Measurements from ENCODE around the gene DMXL1.

The DMXL1 gene

GRCh38 chr5:119078861-119079260, 8.0 kb downstream of the DMXL1 start:
- no peaks in the 10 kb centered on the region for H3K27me3 ChIP-seq (ENCODE audit: control insufficient read depth in 5 of 5, insufficient read depth in 4 of 5, low read length in 5 of 5)
- no peaks in the 10 kb centered on the region for H3K9me3 ChIP-seq (ENCODE audit: control insufficient read depth in 5 of 5, low read length in 5 of 5)
- peaks cover 0 to 27% (median 19%) of the 10 kb centered on the region in 5 donors for H3K4me1 ChIP-seq (ENCODE audit: control insufficient read depth in 5 of 5, insufficient read depth in 5 of 5, low read length in 5 of 5)
- no peaks in the 10 kb centered on the region for H3K36me3 ChIP-seq (ENCODE audit: control insufficient read depth in 5 of 5, insufficient read depth in 5 of 5, low read length in 5 of 5)
- H3K4me3 ChIP-seq (ENCODE audit: low read depth in 1 of 5, low read length in 5 of 5), result no peak overlapping the region
- no peak overlapping the region for H3K9ac ChIP-seq (ENCODE audit: low read length in 5 of 5)
- H3K27ac ChIP-seq (ENCODE audit: low read depth, low read length), result no peak overlapping the region

GRCh38 chr5:119079318-119079921, 8.5 kb downstream of the DMXL1 start:
- Histone ChIP-seq H3K36me3 (ENCODE audit: control insufficient read depth in 5 of 5, insufficient read depth in 5 of 5, low read length in 5 of 5) (no peaks in the 10 kb centered on the region), H3K27ac (ENCODE audit: low read depth, low read length) (no peak overlapping the region), H3K27me3 (ENCODE audit: control insufficient read depth in 5 of 5, insufficient read depth in 4 of 5, low read length in 5 of 5) (no peaks in the 10 kb centered on the region), H3K9me3 (ENCODE audit: control insufficient read depth in 5 of 5, low read length in 5 of 5) (no peaks in the 10 kb centered on the region), H3K9ac (ENCODE audit: low read length in 5 of 5) (no peak overlapping the region), H3K4me1 (ENCODE audit: control insufficient read depth in 5 of 5, insufficient read depth in 5 of 5, low read length in 5 of 5) (peaks cover 0 to 24% (median 18%) of the 10 kb centered on the region in 5 donors), H3K4me3 (ENCODE audit: low read depth in 1 of 5, low read length in 5 of 5) (no peak overlapping the region)

DNA sequence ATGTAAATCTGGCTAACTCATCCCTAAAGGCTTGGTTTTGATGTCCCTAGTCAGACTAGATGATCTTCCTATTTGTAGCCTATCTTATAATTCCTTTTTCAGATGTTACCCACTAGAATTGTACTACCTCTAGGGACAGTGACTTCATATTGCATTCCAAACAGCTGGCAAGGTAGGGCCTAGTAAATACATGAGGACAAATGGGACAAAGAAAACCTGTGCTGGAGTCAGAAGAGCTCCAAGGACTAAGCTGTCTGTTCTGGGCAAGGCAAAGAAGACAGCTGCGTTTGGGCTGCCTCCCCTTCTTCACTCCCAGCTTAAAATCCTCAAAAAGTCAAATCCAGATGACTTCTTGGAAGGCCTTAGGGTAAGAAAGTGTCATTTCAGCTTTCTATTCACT, 10.0 kb downstream of the DMXL1 start:
- no peaks in the 10 kb centered on the region for H3K9me3 ChIP-seq (ENCODE audit: control insufficient read depth in 5 of 5, low read length in 5 of 5)
- H3K27ac ChIP-seq (ENCODE audit: low read depth, low read length), result peak overlapping the region; percentile 11
- peaks cover 0 to 22% (median 17%) of the 10 kb centered on the region in 5 donors for H3K4me1 ChIP-seq (ENCODE audit: control insufficient read depth in 5 of 5, insufficient read depth in 5 of 5, low read length in 5 of 5)
- no peaks in the 10 kb centered on the region for H3K27me3 ChIP-seq (ENCODE audit: control insufficient read depth in 5 of 5, insufficient read depth in 4 of 5, low read length in 5 of 5)
- H3K4me3 ChIP-seq (ENCODE audit: low read depth in 1 of 5, low read length in 5 of 5), result no peak overlapping the region
- peak overlapping the region in 3 of 5 donors; percentile 31 to 43 (median 33) for H3K9ac ChIP-seq (ENCODE audit: low read length in 5 of 5)
- H3K36me3 ChIP-seq (ENCODE audit: control insufficient read depth in 5 of 5, insufficient read depth in 5 of 5, low read length in 5 of 5), result no peaks in the 10 kb centered on the region

- H3K9ac ChIP-seq (ENCODE audit: low read length in 5 of 5), result no peak overlapping the region
Observed at GRCh38 chr5:119082691-119083090, 11.8 kb downstream of the DMXL1 start.

GRCh38 chr5:119083679-119084078, 12.8 kb downstream of the DMXL1 start:
- no peaks in the 10 kb centered on the region for H3K36me3 ChIP-seq (ENCODE audit: control insufficient read depth in 5 of 5, insufficient read depth in 5 of 5, low read length in 5 of 5)
- peaks cover 0 to 17% (median 11%) of the 10 kb centered on the region in 5 donors for H3K4me1 ChIP-seq (ENCODE audit: control insufficient read depth in 5 of 5, insufficient read depth in 5 of 5, low read length in 5 of 5)
- H3K9me3 ChIP-seq (ENCODE audit: control insufficient read depth in 5 of 5, low read length in 5 of 5), result no peaks in the 10 kb centered on the region
- H3K9ac ChIP-seq (ENCODE audit: low read length in 5 of 5), result no peak overlapping the region
- no peak overlapping the region for H3K4me3 ChIP-seq (ENCODE audit: low read depth in 1 of 5, low read length in 5 of 5)
- no peak overlapping the region for H3K27ac ChIP-seq (ENCODE audit: low read depth, low read length)
- no peaks in the 10 kb centered on the region for H3K27me3 ChIP-seq (ENCODE audit: control insufficient read depth in 5 of 5, insufficient read depth in 4 of 5, low read length in 5 of 5)

More at GRCh38 chr5:119082691-119083090, 11.8 kb downstream of the DMXL1 start:
- no peak overlapping the region for H3K4me3 ChIP-seq (ENCODE audit: low read depth in 1 of 5, low read length in 5 of 5)
- no peak overlapping the region for H3K27ac ChIP-seq (ENCODE audit: low read depth, low read length)
- no peaks in the 10 kb centered on the region for H3K36me3 ChIP-seq (ENCODE audit: control insufficient read depth in 5 of 5, insufficient read depth in 5 of 5, low read length in 5 of 5)
- peaks cover 0 to 22% (median 14%) of the 10 kb centered on the region in 5 donors for H3K4me1 ChIP-seq (ENCODE audit: control insufficient read depth in 5 of 5, insufficient read depth in 5 of 5, low read length in 5 of 5)
- no peaks in the 10 kb centered on the region for H3K9me3 ChIP-seq (ENCODE audit: control insufficient read depth in 5 of 5, low read length in 5 of 5)
- no peaks in the 10 kb centered on the region for H3K27me3 ChIP-seq (ENCODE audit: control insufficient read depth in 5 of 5, insufficient read depth in 4 of 5, low read length in 5 of 5)

GRCh38 chr5:119088438-119088837, 17.6 kb downstream of the DMXL1 start:
- Histone ChIP-seq H3K27me3 (ENCODE audit: control insufficient read depth in 5 of 5, insufficient read depth in 4 of 5, low read length in 5 of 5) (no peaks in the 10 kb centered on the region), H3K4me1 (ENCODE audit: control insufficient read depth in 5 of 5, insufficient read depth in 5 of 5, low read length in 5 of 5) (peaks cover 0 to 2% (median 0%) of the 10 kb centered on the region in 5 donors), H3K27ac (ENCODE audit: low read depth, low read length) (no peak overlapping the region), H3K4me3 (ENCODE audit: low read depth in 1 of 5, low read length in 5 of 5) (no peak overlapping the region), H3K9ac (ENCODE audit: low read length in 5 of 5) (no peak overlapping the region), H3K36me3 (ENCODE audit: control insufficient read depth in 5 of 5, insufficient read depth in 5 of 5, low read length in 5 of 5) (no peaks in the 10 kb centered on the region), H3K9me3 (ENCODE audit: control insufficient read depth in 5 of 5, low read length in 5 of 5) (no peaks in the 10 kb centered on the region)

- Histone ChIP-seq H3K36me3 (ENCODE audit: control insufficient read depth in 5 of 5, insufficient read depth in 5 of 5, low read length in 5 of 5) (peaks cover 0 to 10% (median 5%) of the 10 kb centered on the region in 5 donors), H3K27me3 (ENCODE audit: control insufficient read depth in 5 of 5, insufficient read depth in 4 of 5, low read length in 5 of 5) (no peaks in the 10 kb centered on the region), H3K27ac (ENCODE audit: low read depth, low read length) (no peak overlapping the region), H3K9ac (ENCODE audit: low read length in 5 of 5) (no peak overlapping the region), H3K4me3 (ENCODE audit: low read depth in 1 of 5, low read length in 5 of 5) (no peak overlapping the region), H3K4me1 (ENCODE audit: control insufficient read depth in 5 of 5, insufficient read depth in 5 of 5, low read length in 5 of 5) (no peaks in the 10 kb centered on the region), H3K9me3 (ENCODE audit: control insufficient read depth in 5 of 5, low read length in 5 of 5) (no peaks in the 10 kb centered on the region)
Observed at GRCh38 chr5:119095611-119096010, 24.7 kb downstream of the DMXL1 start.

GRCh38 chr5:119105971-119106370, 35.1 kb downstream of the DMXL1 start:
- no peak overlapping the region for H3K27ac ChIP-seq (ENCODE audit: low read depth, low read length)
- H3K9me3 ChIP-seq (ENCODE audit: control insufficient read depth in 5 of 5, low read length in 5 of 5), result no peaks in the 10 kb centered on the region
- no peaks in the 10 kb centered on the region for H3K27me3 ChIP-seq (ENCODE audit: control insufficient read depth in 5 of 5, insufficient read depth in 4 of 5, low read length in 5 of 5)
- H3K9ac ChIP-seq (ENCODE audit: low read length in 5 of 5), result no peak overlapping the region
- H3K36me3 ChIP-seq (ENCODE audit: control insufficient read depth in 5 of 5, insufficient read depth in 5 of 5, low read length in 5 of 5), result peaks cover 7 to 26% (median 12%) of the 10 kb centered on the region in 5 donors
- H3K4me1 ChIP-seq (ENCODE audit: control insufficient read depth in 5 of 5, insufficient read depth in 5 of 5, low read length in 5 of 5), result no peaks in the 10 kb centered on the region
- H3K4me3 ChIP-seq (ENCODE audit: low read depth in 1 of 5, low read length in 5 of 5), result no peak overlapping the region

GRCh38 chr5:119112151-119112550, 41.3 kb downstream of the DMXL1 start:
- Histone ChIP-seq H3K27ac (ENCODE audit: low read depth, low read length) (no peak overlapping the region), H3K36me3 (ENCODE audit: control insufficient read depth in 5 of 5, insufficient read depth in 5 of 5, low read length in 5 of 5) (peaks cover 16 to 36% (median 32%) of the 10 kb centered on the region in 5 donors), H3K9me3 (ENCODE audit: control insufficient read depth in 5 of 5, low read length in 5 of 5) (no peaks in the 10 kb centered on the region), H3K27me3 (ENCODE audit: control insufficient read depth in 5 of 5, insufficient read depth in 4 of 5, low read length in 5 of 5) (no peaks in the 10 kb centered on the region), H3K9ac (ENCODE audit: low read length in 5 of 5) (no peak overlapping the region), H3K4me1 (ENCODE audit: control insufficient read depth in 5 of 5, insufficient read depth in 5 of 5, low read length in 5 of 5) (no peaks in the 10 kb centered on the region), H3K4me3 (ENCODE audit: low read depth in 1 of 5, low read length in 5 of 5) (no peak overlapping the region)

DNA sequence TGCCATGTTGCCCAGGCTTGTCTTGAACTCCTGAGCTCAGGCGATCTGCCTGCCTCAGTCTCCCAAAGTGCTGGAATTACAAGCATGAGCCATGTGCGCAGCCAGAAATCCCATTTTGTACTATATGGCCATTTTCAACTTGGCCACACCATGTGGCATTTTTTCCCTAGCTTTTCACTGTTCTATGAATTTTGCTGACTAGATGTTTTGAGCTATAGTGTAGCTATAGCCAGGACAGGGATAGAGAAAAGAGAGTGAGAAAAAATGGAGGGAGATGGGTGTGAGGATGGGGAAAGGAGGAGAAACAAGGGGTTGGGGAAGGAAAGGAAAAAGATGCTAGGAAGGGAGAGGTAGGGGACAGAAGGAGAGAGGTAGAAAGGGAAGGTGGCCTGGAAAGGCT, 46.4 kb downstream of the DMXL1 start:
- Histone ChIP-seq H3K9ac (ENCODE audit: low read length in 5 of 5) (no peak overlapping the region), H3K27me3 (ENCODE audit: control insufficient read depth in 5 of 5, insufficient read depth in 4 of 5, low read length in 5 of 5) (no peaks in the 10 kb centered on the region), H3K4me3 (ENCODE audit: low read depth in 1 of 5, low read length in 5 of 5) (no peak overlapping the region), H3K4me1 (ENCODE audit: control insufficient read depth in 5 of 5, insufficient read depth in 5 of 5, low read length in 5 of 5) (no peaks in the 10 kb centered on the region), H3K36me3 (ENCODE audit: control insufficient read depth in 5 of 5, insufficient read depth in 5 of 5, low read length in 5 of 5) (peaks cover 27 to 52% (median 47%) of the 10 kb centered on the region in 5 donors), H3K9me3 (ENCODE audit: control insufficient read depth in 5 of 5, low read length in 5 of 5) (no peaks in the 10 kb centered on the region), H3K27ac (ENCODE audit: low read depth, low read length) (no peak overlapping the region)
